ENCODE data around the gene SLC27A3.

The SLC27A3 gene

DNA sequence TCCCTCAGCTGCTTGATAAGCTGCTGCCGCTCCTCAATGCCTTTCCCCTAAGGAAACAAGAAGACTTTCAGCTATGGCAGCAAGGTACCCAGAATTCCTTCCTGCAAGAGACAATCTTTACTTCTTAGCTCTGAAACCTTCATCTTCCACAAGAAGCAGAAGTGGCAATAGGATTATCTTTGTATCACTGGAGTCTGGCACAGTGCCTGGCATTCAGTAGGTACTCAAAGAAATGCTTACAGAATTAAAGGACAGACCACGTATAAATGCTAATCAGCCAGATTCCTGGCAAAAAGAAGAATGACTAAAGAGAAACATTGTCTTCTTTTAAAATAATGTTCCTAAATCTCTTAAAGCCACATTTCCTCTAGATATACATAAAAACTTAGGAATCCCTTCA is 43.7 kb downstream of the SLC27A3 start:
- TF ChIP-seq, protein P1, sequence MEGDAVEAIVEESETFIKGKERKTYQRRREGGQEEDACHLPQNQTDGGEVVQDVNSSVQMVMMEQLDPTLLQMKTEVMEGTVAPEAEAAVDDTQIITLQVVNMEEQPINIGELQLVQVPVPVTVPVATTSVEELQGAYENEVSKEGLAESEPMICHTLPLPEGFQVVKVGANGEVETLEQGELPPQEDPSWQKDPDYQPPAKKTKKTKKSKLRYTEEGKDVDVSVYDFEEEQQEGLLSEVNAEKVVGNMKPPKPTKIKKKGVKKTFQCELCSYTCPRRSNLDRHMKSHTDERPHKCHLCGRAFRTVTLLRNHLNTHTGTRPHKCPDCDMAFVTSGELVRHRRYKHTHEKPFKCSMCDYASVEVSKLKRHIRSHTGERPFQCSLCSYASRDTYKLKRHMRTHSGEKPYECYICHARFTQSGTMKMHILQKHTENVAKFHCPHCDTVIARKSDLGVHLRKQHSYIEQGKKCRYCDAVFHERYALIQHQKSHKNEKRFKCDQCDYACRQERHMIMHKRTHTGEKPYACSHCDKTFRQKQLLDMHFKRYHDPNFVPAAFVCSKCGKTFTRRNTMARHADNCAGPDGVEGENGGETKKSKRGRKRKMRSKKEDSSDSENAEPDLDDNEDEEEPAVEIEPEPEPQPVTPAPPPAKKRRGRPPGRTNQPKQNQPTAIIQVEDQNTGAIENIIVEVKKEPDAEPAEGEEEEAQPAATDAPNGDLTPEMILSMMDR (conservative IDR thresholded peaks at IDR 0.05; ENCODE audit: low read length), result no peak
- no peak overlapping the region for H3K4me3 ChIP-seq (ENCODE audit: low read length)
- no peak for DNase-seq (ENCODE audit: low read depth)

DNA sequence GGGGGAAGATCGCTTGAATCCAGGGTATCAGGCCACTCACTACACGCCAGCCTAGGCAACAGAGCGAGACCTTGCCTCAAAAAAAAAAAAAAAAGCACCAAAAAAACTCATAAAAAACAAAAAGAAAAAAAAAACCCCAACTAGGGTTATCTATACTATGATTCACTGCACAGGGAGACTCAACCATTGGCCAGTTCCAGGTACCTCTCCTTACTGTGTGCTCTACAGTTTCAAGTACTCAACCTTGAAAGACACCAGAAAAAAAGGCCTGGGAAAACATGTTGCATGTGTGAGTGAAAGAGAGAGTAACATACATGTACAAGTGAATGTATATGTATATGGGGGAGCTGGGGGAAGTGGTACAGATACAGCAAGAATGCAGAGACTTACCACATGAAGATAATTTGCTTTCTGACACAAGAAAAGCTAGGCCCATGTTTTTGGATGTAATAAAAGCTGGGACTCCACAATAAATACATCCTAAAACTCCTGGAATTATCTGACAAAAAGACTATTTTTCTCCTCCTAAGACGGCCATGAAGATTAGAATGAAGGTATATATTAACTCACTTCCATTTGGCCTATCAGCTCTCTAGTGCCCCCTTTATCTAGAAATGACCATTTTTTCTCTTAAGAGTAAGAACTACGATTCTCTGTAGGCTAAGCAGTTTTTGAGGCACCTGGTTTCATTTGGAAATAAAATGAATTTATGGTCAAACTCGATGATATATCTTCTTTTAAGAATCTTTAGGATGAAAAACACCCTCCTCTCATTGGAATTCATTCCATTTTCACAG is 52.2 kb downstream of the SLC27A3 start:
- TF ChIP-seq, protein P1 (conservative IDR thresholded peaks at IDR 0.05; ENCODE audit: low read length), result no peak
- DNase-seq (ENCODE audit: low read depth), result no peak
- no peak overlapping the region for H3K4me3 ChIP-seq (ENCODE audit: low read length)

Data from AG10803 (cell line).